ENCODE data around the gene KCNMA1.

KCNMA1 gene

DNA sequence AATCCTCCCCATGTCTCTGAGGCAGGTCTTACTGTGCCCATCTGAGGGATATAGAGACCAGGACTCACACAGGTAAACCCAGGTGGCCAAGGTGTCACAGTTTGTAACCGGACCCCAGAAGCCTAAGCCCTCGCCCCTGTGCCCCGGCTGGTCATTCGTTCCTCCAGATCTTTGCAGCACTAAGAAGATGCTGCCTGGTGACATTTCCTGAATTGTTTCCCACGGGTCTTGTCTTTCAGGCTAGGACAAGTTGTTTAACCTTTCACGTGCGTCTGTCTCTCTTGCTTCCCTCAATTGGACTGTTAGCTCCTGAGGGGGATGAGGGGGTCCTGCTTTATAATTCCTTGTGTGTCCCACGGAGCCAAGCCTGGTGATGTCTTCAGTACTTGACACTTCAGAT, 158.0 kb downstream of the KCNMA1 start:
- Histone ChIP-seq H3K4me1 (ENCODE audit: low read depth, poor library complexity, severe bottlenecking) (no peaks in the 10 kb centered on the region), H3K79me2 (ENCODE audit: insufficient read depth, low read depth) (no peaks in the 10 kb centered on the region), H4K20me1 (ENCODE audit: insufficient read depth) (no peaks in the 10 kb centered on the region), H3K36me3 (ENCODE audit: insufficient read depth) (no peaks in the 10 kb centered on the region), H3K9ac (no peak overlapping the region), H3K4me3 (IDR thresholded peaks at IDR 0.05; ENCODE audit: insufficient read depth, low read depth, low read length) (no peak overlapping the region), H2AFZ (ENCODE audit: low read depth) (no peak overlapping the region), H3K27ac (no peak overlapping the region), H3K4me2 (no peak overlapping the region), H3K27me3 (ENCODE audit: insufficient read depth, low read depth) (no peaks in the 10 kb centered on the region)
- no peak for TF ChIP-seq CTCF (conservative IDR thresholded peaks at IDR 0.05; ENCODE audit: low read depth, low read length)

DNA sequence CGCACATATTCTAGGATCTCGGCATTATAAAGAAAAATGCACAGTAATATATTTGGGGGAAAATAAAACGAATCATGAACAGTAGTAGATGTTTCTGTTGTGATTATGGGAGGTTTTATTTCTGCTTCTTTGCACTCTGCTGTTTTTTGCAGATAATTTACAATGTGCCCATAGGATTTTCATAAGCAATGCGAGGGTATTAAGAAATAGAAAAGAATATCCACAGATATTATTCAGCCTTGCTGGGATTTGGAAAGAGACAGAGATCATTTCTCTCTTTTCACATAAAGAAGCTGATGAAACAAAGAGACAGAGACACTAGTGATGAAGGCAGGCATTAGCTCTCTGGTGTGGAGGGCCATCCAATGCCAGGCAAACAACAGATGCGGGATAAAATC, 158.6 kb downstream of the KCNMA1 start:
- H3K4me2 ChIP-seq = no peak overlapping the region
- H3K9ac ChIP-seq = no peak overlapping the region
- H4K20me1 ChIP-seq (ENCODE audit: insufficient read depth) = no peaks in the 10 kb centered on the region
- no peaks in the 10 kb centered on the region for H3K79me2 ChIP-seq (ENCODE audit: insufficient read depth, low read depth)
- no peak overlapping the region for H3K4me3 ChIP-seq (IDR thresholded peaks at IDR 0.05; ENCODE audit: insufficient read depth, low read depth, low read length)
- no peak for TF ChIP-seq CTCF (conservative IDR thresholded peaks at IDR 0.05; ENCODE audit: low read depth, low read length)
- H2AFZ ChIP-seq (ENCODE audit: low read depth) = no peak overlapping the region
- H3K4me1 ChIP-seq (ENCODE audit: low read depth, poor library complexity, severe bottlenecking) = no peaks in the 10 kb centered on the region
- H3K27me3 ChIP-seq (ENCODE audit: insufficient read depth, low read depth) = no peaks in the 10 kb centered on the region
- no peaks in the 10 kb centered on the region for H3K36me3 ChIP-seq (ENCODE audit: insufficient read depth)
- no peak overlapping the region for H3K27ac ChIP-seq

DNA sequence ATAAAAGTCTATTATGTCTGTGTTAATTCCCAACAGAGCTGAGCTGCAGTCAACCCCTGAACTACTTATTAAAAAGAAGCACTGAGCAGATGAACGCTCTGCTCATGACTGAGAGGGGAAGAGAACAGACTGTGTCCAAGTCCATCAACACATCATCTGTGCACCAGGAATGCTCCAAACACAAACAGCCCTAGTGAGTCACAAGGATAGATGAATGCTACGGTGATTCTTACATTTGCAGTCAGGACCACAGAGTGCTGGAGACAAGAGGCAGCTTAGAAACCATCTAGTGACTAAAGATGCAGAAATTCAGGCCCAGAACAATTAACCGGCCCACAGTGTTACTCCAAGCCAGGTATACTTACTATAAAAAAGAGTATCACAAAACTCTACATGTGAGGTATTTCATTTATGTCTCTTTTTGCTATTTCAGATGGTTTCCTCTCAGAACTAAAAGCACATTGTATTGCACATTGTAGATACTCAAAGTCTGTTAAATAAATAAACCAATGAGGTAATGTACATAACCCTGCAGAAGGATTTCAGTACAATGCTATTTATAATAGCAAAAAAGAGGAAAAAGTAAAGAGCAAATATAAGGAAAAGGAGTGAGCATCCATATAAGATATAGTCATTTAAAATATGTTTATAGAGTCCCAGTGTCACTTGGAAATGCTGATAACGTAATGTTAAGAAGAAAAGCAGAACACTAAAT, 159.2 kb downstream of the KCNMA1 start:
- no peaks in the 10 kb centered on the region for H4K20me1 ChIP-seq (ENCODE audit: insufficient read depth)
- no peaks in the 10 kb centered on the region for H3K36me3 ChIP-seq (ENCODE audit: insufficient read depth)
- H2AFZ ChIP-seq (ENCODE audit: low read depth) = no peak overlapping the region
- TF ChIP-seq CTCF (conservative IDR thresholded peaks at IDR 0.05; ENCODE audit: low read depth, low read length) = no peak
- H3K4me2 ChIP-seq = no peak overlapping the region
- no peaks in the 10 kb centered on the region for H3K79me2 ChIP-seq (ENCODE audit: insufficient read depth, low read depth)
- H3K27ac ChIP-seq = no peak overlapping the region
- no peak overlapping the region for H3K4me3 ChIP-seq (IDR thresholded peaks at IDR 0.05; ENCODE audit: insufficient read depth, low read depth, low read length)
- H3K4me1 ChIP-seq (ENCODE audit: low read depth, poor library complexity, severe bottlenecking) = no peaks in the 10 kb centered on the region
- no peak overlapping the region for H3K9ac ChIP-seq
- no peaks in the 10 kb centered on the region for H3K27me3 ChIP-seq (ENCODE audit: insufficient read depth, low read depth)

GRCh38 chr10:77475522-77475921, 162.1 kb downstream of the KCNMA1 start:
- no peak for TF ChIP-seq CTCF (conservative IDR thresholded peaks at IDR 0.05; ENCODE audit: low read depth, low read length)
- Histone ChIP-seq H3K27ac (no peak overlapping the region), H3K4me2 (no peak overlapping the region), H2AFZ (ENCODE audit: low read depth) (no peak overlapping the region), H3K4me1 (ENCODE audit: low read depth, poor library complexity, severe bottlenecking) (no peaks in the 10 kb centered on the region), H3K79me2 (ENCODE audit: insufficient read depth, low read depth) (no peaks in the 10 kb centered on the region), H3K36me3 (ENCODE audit: insufficient read depth) (no peaks in the 10 kb centered on the region), H4K20me1 (ENCODE audit: insufficient read depth) (no peaks in the 10 kb centered on the region), H3K27me3 (ENCODE audit: insufficient read depth, low read depth) (no peaks in the 10 kb centered on the region), H3K4me3 (IDR thresholded peaks at IDR 0.05; ENCODE audit: insufficient read depth, low read depth, low read length) (no peak overlapping the region), H3K9ac (no peak overlapping the region)

All from KMS-11 (cell line).